SU-DHL-6 (cell line): Measurements from ENCODE around the gene YTHDF1.

Source experiments
- H2AFZ ChIP-seq: fragments of 200-600 bp; sonication (generic); 2 replicates; pipeline ENCODE4 v1.6.1; 2014; ENCODE audit warnings: low read depth, mild to moderate bottlenecking, moderate library complexity, mixed read lengths, antibody characterized with exemption, low read length; ENCODE audit not compliant: severe bottlenecking
- H3F3A ChIP-seq: fragments of 200-600 bp; shearing (Covaris generic); 2 replicates; pipeline ENCODE4 v1.6.0; 2016; ENCODE audit warnings: antibody characterized with exemption, mild to moderate bottlenecking; ENCODE audit not compliant: insufficient read depth
- H3K27ac ChIP-seq: fragments of 200-600 bp; sonication (generic); 2 replicates; pipeline ENCODE4 v1.5.1; 2016; ENCODE audit warnings: low read depth, mild to moderate bottlenecking, low read length, moderate library complexity, mixed read lengths
- H3K27me3 ChIP-seq: fragments of 200-600 bp; sonication (generic), shearing (Covaris generic); 2 replicates; pipeline ENCODE4 v1.6.0; 2014; ENCODE audit warnings: mild to moderate bottlenecking, low read length
- H3K36me3 ChIP-seq: fragments of 200-600 bp; sonication (generic); 2 replicates; pipeline ENCODE4 v1.6.1; 2014; ENCODE audit warnings: mild to moderate bottlenecking, low read length, mixed read lengths
- H3K4me2 ChIP-seq: fragments of 300-600, 200-600 bp; shearing (Covaris generic), sonication (generic); 2 replicates; pipeline ENCODE4 v1.6.0; 2014; ENCODE audit warnings: low read length, low read depth, mild to moderate bottlenecking; ENCODE audit not compliant: poor library complexity, severe bottlenecking
- H3K4me3 ChIP-seq: fragments of 200-600 bp; sonication (generic); 2 replicates; pipeline ENCODE4 v1.5.1; 2014; ENCODE audit warnings: antibody characterized with exemption, low read length, mild to moderate bottlenecking, mixed read lengths; ENCODE audit not compliant: insufficient read depth, poor library complexity, severe bottlenecking
- H3K79me2 ChIP-seq: fragments of 200-600 bp; sonication (generic); 2 replicates; pipeline ENCODE4 v1.6.1; 2014; ENCODE audit warnings: mild to moderate bottlenecking, low read length, moderate library complexity; ENCODE audit not compliant: insufficient read depth
- H3K9ac ChIP-seq: fragments of 200-600 bp; sonication (generic); 2 replicates; pipeline ENCODE4 v1.7.0; 2014; ENCODE audit warnings: mild to moderate bottlenecking, low read length
- H3K9me2 ChIP-seq: fragments of 200-600 bp; sonication (generic); replicated peaks from 2 replicates; pipeline ENCODE4 v1.6.1; 2014; ENCODE audit warnings: low read length; ENCODE audit not compliant: insufficient read depth
- H3K9me3 ChIP-seq: fragments of 200-600 bp; sonication (generic); 2 replicates; pipeline ENCODE4 v1.6.1; 2014; ENCODE audit warnings: low read length, mixed read lengths; ENCODE audit not compliant: insufficient read depth
- H4K20me1 ChIP-seq: fragments of 200-600 bp; sonication (generic); 2 replicates; pipeline ENCODE4 v1.6.1; 2014; ENCODE audit warnings: low read depth, mild to moderate bottlenecking, antibody characterized with exemption, low read length, moderate library complexity, mixed read lengths
- EZH2phosphoT487 ChIP-seq: fragments of 200-600 bp; sonication (generic), shearing (Covaris generic); conservative IDR thresholded peaks from 2 replicates; pipeline ENCODE4 v1.6.1; 2018; ENCODE audit warnings: mild to moderate bottlenecking, antibody characterized with exemption, low read length, moderate library complexity, mixed read lengths
- TF ChIP-seq, protein P1 (sequence below): fragments of 200-600 bp; sonication (generic); IDR thresholded peaks from one replicate; pipeline ENCODE4 v1.5.1; 2017; ENCODE audit warnings: antibody characterized with exemption, mild to moderate bottlenecking, low read length, moderate library complexity; ENCODE audit not compliant: insufficient read depth, poor library complexity, severe bottlenecking

Gene YTHDF1

DNA sequence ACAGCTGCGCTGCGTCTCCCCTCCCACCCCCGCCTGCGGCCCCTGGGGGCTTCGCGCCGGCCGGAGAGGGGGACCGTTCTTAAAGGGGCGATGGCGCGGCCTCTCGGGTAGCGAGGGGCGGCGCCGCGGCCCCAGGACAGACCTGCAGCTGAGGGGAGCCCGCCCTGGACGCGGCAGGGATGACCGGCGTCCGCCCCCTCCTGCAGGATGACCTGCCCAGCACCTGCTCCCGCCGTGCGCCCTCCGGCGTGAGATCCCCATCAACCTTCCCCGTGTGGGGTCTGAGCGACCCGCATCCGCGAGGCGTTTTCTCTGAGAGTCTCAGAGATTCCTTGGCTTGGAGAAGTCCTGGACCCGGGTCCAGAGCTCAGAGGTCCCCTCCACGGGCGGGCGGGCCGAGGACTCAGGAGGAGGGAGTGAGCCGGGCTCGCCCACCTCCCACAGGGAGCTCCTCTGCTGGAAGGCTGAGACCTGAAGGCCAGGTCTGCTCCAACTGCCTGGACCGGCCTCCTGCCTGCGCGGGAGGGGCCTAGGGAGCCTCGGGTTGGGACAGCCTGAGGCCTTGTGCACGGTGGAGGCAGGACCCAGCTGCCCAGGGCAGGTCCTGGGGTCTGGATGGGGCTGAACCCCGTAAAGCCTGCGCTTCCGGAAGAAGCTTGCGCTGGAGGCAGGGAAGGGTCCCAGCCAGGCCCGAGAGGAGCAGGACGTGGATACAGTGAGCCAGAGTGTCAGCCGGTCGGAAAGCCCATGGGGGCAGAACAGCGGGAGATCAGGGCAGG, 38.9 kb upstream of the YTHDF1 start:
- Histone ChIP-seq H3K4me2 (no peak overlapping the region), H3K27me3 (no peaks in the 10 kb centered on the region), H3K9me3 (no peaks in the 10 kb centered on the region), H3K4me3 (no peak overlapping the region), H3F3A (no peaks in the 10 kb centered on the region), H3K27ac (no peak overlapping the region), H3K9ac (no peak overlapping the region), H4K20me1 (no peaks in the 10 kb centered on the region), H2AFZ (no peak overlapping the region), H3K36me3 (no peaks in the 10 kb centered on the region), H3K9me2 (no peaks in the 10 kb centered on the region), H3K79me2 (no peaks in the 10 kb centered on the region)
- TF ChIP-seq, protein P1, sequence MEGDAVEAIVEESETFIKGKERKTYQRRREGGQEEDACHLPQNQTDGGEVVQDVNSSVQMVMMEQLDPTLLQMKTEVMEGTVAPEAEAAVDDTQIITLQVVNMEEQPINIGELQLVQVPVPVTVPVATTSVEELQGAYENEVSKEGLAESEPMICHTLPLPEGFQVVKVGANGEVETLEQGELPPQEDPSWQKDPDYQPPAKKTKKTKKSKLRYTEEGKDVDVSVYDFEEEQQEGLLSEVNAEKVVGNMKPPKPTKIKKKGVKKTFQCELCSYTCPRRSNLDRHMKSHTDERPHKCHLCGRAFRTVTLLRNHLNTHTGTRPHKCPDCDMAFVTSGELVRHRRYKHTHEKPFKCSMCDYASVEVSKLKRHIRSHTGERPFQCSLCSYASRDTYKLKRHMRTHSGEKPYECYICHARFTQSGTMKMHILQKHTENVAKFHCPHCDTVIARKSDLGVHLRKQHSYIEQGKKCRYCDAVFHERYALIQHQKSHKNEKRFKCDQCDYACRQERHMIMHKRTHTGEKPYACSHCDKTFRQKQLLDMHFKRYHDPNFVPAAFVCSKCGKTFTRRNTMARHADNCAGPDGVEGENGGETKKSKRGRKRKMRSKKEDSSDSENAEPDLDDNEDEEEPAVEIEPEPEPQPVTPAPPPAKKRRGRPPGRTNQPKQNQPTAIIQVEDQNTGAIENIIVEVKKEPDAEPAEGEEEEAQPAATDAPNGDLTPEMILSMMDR: no peak
- no peak for TF ChIP-seq EZH2phosphoT487

DNA sequence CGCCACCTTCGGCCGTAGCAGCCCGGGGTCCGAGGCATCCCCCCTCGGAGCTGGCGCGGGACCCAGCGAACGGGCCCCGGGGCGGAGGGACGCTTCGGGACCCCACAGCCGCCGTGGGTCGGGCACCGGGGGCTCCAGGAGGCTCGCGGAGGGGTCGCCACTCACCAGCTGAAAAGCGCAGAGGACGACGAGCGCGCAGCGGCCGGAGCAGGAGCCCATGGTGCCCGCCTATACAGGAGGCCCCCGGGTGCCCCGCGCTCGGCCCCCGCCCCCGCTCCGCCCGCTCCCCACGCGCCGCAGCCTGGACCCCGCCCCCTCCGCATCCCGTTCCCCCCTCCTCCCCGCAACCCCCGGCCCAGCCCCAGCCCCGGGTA, 38.3 kb upstream of the YTHDF1 start, which contains the start of gene NKAIN4:
Gene NKAIN4 (minus strand): TSS at position 232 of the 374 bp plus-strand sequence. CDS start 13 bp downstream, at position 219.
- Histone ChIP-seq H3K27ac (no peak within 1 kb of the TSS), H2AFZ (no peak within 1 kb of the TSS), H3F3A (no peaks in the 10 kb centered on the region), H3K36me3 (no peaks in the 10 kb centered on the region), H3K9me2 (no peaks in the 10 kb centered on the region), H3K4me2 (no peak within 1 kb of the TSS), H4K20me1 (no peaks in the 10 kb centered on the region), H3K4me3 (no peak within 1 kb of the TSS), H3K79me2 (no peaks in the 10 kb centered on the region), H3K9ac (no peak within 1 kb of the TSS), H3K27me3 (no peaks in the 10 kb centered on the region), H3K9me3 (no peaks in the 10 kb centered on the region)
- no peak for TF ChIP-seq EZH2phosphoT487
- TF ChIP-seq, protein P1: no peak

DNA sequence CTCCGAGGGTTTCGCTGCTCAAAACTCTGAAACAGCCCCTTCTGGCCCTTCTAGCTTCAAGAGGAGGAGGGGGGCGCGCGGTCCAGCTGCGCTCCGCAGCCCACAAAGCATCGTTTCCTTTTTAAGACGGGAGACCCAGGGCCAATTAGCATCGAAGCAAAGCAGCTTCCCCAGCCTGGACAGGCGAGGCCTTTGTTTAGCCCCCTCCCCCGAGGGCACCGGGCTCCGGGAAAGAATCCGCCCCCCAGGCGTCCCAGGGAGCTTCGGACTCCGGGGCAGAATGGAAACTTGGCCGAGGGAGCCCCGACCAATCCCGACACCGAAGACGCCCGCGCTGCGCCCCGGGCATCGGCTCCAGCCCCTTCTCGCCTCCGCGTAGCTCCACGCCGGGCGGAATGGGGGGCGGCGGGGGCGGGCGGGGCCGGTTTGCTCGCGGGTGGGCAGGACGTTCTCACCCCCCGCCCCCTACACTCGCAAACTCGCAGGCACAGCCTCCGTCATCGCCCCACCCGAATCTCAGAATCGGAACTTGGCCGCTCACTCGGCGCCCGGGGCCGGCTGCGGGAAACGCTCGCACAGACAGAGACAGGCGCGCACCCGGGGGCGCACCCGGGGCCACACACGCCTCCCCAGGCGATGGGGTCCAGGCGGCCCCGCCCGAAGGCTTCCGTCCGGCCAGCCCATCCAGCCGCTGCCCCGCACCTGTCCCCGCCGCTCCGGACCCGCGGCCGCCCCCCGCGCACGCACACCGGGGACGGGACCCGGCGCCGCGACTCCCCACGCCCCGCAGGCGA, 37.7 kb upstream of the YTHDF1 start:
- no peak overlapping the region for H3K4me3 ChIP-seq
- TF ChIP-seq, protein P1: no peak

More for the DNA sequence above, 37.7 kb upstream of the YTHDF1 start:
- no peak overlapping the region for H3K27ac ChIP-seq
- no peak overlapping the region for H3K4me2 ChIP-seq
- H3K9me2 ChIP-seq: no peaks in the 10 kb centered on the region
- H3K27me3 ChIP-seq: no peaks in the 10 kb centered on the region
- H3F3A ChIP-seq: no peaks in the 10 kb centered on the region
- no peaks in the 10 kb centered on the region for H3K79me2 ChIP-seq
- H3K9ac ChIP-seq: no peak overlapping the region
- no peaks in the 10 kb centered on the region for H4K20me1 ChIP-seq
- H2AFZ ChIP-seq: no peak overlapping the region
- no peaks in the 10 kb centered on the region for H3K36me3 ChIP-seq
- H3K9me3 ChIP-seq: no peaks in the 10 kb centered on the region
